GM19468 (cell line): Measurements from ENCODE around the gene CSTF3.
"Not testable (repeated sequence)": the region's sequence is repeated elsewhere in the genome, so short reads cannot be mapped to it uniquely, and the experiment has no call there.

ENCODE experiments used
- ATAC-seq: cut with Tn5 transposase; IDR thresholded peaks from one replicate; pipeline ENCODE4 v1.9.1; 2021; ENCODE audit warnings: mild to moderate bottlenecking, moderate library complexity, moderate number of reproducible peaks; ENCODE audit not compliant: unreplicated experiment; ENCODE audit errors: extremely low read depth

CSTF3 gene

DNA sequence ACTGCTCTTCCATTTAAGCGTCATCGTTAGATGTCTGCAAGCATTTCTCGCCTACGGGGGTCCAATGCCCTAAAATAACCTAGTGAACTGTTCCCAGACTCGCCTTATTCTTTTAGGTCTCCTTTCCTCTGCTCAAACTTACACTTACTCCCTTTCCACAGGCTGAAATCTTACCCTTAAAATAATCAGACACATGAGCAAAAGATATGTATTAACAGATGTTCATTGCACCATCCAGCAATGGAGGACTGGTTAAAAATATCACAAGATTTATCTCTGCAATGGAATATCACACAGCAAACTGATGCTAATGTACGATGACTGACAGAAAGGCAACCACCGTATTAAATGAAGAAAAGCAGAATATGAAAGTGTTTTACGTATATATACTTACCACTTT lies 1.6 kb upstream of the CSTF3 start:
- no peak for ATAC-seq

DNA sequence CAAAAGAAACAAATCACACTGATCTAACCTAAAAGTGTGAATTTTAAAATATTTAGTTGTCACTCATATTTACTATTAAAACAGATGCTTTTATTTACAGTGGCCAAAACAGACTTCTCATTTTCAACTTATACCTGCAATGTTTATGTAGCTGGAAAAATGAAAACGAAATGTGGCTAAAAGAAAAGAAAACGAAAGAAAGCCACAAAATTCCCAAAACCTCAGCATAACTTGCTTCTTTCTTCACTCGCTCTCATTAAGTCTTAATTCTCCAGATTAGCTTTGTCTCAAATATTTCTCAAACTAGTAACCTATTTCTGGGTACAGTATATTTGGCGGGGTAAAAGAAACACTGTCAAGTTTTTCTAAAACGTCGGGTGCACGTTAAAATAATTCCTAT lies 693 bp downstream of the CSTF3 start:
- no peak for ATAC-seq

DNA sequence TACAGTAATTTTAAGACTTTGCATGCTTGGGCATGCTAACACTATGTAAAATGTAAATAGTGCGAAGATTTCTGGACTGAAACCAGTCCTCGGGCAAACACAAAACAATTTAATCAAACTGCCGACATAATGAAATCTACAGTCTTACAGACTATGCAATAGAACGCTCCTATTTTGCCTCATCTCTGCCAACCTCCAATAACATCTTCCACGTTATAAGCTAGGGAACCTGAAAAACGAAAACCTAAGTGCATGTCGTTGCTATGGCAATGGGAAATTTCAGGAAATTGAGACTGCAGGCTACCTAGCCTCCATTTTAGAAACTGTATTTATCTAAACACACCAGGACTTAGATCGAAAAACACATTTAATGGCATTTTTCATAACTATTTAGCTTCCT lies 1.1 kb downstream of the CSTF3 start:
- ATAC-seq = no peak

DNA sequence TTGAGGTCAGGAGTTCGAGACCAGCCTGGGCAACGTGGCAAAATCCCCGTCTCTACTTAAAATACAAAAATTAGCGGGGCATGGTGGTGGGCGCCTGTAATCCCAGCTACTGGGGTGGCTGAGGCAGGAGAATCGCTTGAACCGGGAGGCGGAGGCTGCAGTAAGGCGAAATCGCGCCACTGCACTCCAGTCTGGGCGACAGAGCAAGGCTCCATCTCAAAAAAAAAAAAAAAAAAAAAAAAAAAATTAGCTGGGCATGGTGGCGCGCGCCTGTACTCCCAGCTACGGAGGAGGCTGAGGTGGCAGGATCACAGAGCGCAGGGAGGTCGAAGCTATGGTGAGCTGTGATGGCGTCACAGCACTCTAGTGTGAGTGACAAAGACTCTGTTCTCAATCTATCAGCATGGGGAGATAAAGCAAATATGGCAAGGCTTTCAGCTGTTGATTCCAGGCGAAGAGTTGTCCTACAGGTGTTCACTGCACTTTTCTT lies 1.9 kb downstream of the CSTF3 start:
- ATAC-seq = not testable (repeated sequence)

DNA sequence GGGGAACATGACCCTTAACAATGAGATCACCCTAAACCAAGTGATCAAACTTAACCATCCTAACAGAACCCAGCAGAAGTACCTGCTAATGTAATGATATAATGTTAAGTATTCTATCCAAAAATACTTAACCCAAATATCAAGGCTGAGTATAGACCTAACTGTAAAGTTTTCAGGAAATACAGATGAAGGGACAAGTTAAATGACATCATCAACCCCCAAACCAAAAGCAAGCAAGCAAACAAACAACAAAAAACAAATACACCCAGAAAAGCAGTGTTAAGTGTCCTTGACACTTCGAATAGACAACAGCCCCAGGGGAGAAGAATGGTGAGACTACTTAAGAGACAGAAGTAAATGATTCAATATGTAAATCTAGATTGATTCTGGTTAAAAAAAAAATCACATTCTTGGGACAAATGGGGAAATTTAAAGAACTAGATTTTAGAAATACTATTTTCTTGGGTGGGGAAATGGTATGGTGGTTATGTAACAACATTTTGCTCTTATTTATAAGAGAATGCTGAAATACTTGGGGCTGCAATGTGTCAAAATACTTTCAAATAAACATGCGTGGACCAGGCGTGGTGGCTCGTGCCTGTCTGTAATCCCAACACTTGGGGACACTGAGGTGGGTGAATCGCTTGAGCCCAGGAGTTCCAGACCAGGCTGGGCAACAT lies 2.5 kb downstream of the CSTF3 start:
- no peak for ATAC-seq

DNA sequence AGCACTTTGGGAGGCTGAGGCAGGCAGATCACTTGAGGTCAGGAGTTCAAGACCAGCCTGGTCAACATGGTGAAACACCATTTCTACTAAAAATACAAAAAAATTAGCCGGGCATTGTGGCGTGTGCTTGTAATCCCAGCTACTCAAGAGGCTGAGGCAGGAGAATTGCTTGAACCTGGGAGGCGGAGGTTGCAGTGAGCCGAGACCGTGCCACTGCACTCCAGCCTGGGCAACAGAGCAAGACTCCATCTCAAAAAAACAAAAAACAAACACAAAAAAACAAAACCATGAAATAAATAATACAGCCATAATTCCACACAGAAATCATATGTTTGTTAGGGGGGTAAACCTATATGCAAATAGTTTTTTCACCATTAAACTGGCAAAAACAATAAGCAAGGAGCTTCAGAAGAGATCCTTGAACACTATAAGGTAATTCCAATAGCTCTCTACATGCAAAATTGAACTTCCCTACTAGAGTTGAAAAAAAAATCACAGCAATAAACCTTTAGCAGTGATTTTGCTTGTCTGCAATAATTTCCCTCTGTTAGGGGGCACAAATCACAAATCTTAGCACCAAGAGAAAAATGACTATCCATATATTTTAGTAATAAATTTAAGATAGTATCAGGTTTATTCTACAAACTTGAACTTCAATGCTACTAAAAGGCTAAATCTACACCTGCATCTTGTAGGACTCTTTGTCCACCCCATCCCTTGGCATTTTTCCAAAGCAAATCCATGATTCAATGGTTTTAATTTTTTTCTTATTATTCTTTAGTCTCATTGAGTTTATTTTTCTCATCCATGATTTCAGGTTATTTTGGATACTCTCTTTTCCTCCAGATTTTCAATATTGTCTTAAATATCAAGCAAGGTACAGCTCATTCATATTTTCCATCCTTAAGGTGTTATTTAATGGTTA lies 3.9 kb downstream of the CSTF3 start:
- ATAC-seq = no peak

DNA sequence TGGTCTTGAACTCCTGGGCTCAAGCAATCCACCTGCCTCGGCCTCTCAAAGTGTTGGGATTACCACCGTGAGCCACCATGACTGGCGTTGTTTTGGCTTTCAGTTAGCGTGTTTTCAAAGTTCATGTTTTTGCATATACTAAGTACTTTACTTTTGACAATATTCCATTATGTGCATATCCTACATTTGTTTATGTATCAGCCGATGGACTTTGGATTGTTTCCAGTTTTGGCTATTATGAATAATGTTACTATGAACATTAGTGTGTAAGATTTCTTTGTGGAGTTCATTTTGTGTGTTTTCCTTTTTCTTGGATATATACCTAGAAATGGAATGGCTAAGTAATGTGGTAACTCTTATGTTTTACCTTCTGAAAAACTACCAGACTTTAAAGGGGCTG lies 9.9 kb downstream of the CSTF3 start:
- ATAC-seq = no peak

DNA sequence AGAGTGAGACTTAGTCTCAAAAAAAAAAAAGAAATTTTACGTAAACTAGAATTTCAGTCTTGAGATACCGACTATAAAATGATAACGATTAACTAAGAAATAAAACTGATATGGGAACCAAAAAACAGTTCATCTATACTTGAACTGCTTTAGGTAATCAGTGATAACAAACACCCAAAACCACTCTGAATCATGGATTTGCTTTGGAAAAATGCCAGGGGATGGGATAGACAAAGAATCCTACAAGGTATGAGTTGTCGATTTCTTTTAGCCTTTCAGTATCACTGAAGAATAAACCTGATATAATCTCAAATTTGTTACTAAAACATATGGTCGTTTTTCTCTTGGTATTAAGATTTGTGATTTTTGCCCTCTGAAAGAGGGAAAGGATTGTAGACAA lies 13.7 kb downstream of the CSTF3 start:
- ATAC-seq = no peak

DNA sequence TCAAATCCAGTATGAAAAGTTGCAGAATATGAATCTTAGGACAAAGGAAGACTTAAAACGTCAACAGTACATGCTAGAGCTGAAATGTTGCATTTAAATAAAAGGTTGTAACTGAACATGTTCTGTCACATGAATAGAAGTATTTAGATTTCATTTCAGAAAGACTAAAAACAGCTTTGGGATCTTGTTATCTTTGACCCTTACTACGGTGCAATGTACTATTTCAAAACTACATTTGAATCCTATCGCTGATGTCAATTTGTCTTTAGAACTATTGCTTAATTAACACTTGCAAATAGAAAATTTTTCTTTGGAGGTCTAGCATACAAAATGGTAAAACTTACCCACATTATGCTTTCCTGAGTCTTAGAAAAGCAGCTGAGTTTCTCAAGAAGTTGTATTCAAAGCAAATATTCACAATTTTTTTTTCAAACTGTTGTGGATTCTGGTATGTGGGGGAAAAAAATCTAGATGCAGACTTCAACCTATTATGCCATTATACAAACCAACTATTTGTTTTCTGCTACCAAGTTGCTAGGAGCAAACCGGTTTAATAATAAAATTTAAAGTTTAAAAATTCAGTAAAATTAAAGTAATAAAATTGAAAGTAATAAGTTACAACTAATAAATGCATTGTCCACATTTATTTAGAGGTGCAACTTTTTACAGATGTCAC lies 25.4 kb downstream of the CSTF3 start:
- no peak for ATAC-seq

DNA sequence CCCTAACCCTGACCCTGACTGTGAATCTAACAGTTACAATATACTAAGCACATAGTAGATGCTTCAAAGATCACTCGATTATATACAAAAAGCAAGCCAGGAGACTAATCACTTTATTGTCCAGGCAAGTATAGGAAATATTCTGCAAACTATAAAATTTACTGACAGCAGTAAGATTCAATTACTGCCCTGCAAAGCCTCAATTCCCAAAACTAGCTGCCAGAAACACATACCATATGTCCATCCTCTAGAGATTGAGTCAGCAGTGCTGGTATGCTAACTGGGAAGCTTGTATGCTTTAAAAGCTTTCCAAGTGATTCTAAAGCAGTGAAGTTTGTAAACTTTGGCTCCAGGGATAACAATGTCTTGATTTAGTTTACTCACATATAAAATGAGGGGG lies 26.1 kb downstream of the CSTF3 start:
- no peak for ATAC-seq

DNA sequence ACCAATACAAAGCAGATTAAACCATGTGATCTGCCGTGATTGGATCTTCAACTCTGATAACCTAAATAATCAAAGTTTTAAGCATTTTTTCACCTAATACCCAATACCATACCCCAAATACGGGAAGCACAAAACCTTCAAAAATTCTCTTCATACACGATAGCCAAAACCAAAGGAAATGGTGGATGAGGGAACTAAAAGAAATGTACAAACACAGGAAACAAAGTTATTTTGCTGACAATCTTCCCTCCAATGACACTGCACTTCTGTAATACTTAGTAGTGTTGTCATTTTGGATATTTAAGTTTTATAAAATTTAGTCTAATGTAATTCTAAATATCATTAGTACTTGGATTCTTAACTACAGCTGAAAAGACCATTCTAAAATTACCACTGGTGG lies 27.0 kb downstream of the CSTF3 start:
- ATAC-seq = no peak

DNA sequence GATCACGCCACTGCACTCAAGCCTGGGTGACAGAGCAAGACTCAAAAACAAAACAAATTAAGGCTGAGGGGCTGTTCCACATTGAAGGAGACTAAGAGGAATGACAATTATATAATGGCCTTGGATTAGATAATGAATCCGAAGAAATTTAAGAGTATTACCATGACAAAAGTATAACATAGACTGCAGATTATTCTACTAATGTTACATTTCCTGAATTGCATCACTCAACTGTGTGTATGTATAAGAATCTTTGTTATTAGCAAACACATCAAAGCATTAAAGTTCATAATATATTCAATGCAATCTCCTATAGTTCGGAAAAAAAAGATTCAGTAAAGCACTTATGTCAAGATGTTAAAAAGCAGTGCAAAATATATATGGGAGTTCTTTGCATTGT lies 27.5 kb downstream of the CSTF3 start:
- ATAC-seq = no peak

DNA sequence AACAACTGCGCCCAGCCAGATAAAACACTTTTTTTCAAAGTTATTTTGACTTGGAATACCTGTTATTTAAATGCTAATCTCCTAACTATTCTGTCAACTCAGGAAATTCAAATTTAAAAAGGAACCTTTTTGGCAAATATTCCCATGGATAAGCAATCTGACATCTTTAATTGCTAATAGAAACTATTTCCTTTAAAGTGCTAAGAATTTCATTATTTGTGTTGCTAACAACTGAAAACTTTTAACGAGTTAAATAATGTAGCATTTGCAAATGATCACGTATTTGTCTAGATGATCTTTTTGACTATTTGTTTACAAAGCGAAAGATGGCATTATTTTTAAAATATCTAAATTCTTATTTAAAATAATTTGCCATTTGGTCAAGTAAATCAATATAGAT lies 28.8 kb downstream of the CSTF3 start:
- ATAC-seq = no peak

DNA sequence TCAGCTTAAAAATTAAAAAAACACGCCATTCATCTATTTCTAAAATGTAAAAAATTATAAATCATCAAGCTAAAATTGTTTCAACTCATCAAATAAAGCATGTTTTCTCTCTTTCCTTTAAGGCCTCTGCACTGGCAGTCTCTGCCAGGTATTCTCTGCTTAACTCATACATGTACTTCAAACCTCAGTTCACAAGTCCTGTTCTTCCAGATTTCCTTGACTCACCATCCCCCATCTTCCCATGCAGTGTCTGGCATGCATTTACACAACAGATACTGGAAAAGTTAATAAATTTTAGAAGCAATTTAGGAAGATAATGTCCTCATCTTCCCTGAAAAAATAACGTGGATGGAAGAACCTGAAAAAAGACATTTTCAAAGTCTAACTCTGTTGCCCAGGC lies 32.5 kb downstream of the CSTF3 start:
- no peak for ATAC-seq

DNA sequence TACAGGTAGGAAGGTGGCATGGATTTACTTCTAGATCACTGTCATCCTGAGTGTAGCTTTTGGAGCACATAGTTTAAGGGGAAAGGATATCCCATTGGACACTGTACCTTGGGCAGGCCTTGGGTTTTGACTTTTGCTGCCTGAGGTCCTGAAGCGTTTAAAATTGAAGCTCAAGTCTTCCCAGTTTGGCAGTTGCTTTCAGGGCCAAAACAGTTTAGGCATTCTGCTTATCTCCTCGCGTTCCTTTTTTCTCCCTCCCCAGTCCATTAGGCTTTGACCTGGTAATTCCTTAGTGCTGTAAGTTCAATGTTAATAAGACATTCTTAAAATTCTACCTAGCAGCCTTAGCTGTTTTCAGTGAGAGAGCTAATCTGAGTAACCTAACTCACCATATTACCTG lies 35.7 kb downstream of the CSTF3 start:
- ATAC-seq = no peak

DNA sequence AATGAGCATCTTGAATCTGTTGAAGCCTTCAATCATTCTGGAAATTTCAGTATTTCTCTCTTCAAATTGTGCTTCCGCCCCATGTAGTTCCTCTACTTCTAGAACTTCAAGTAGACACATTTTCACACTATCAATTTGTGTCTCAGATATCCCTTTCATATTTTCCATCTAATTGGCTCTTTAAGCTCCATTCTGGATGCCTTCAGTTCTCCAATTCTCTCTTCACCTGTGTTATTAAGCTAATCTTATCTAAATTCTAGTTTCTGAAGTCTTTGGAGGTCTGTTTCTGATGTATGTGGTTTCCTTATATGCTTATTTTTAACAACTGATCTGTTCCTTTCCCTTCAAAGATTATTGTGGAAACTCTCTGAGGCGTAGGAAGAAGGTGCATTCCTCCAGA lies 36.3 kb downstream of the CSTF3 start:
- ATAC-seq = no peak

DNA sequence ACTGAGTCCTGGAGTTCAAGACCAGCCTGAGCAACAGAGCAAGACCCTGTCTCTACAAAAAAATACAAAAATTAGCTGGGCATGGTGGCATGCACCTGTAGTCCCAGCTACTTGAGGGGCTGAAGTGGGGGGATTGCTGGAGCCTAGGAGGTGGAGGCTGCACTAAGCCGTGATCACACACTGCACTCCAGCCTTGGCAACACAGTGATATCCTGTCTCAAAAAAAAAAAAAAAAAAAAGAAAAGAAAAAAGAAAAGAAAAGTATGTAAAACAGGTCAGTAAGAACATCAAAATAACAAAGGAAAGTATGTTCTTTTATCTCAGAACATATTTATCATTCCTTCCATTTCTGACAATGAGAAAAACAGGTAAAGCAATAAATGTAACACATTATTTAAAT lies 38.6 kb downstream of the CSTF3 start:
- not testable (repeated sequence) for ATAC-seq

DNA sequence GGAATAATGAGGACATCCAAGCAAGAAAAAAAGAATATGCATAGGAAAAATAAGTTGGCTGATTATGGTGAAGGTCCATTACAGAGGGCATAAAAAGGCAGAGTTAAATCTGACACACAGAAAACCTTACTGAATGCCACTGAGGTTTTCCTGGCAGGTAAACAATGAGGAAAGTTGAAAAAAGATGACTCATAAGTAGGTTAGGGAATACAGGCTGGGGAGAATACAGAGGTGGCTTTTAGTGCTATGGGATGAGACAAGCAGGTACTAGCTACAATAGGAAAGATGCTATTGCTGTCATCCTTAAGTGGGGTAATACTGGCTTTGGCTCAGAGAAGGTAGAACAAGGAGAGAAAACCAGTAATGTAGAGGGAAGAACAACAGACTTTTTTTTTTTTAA lies 44.7 kb downstream of the CSTF3 start:
- no peak for ATAC-seq

DNA sequence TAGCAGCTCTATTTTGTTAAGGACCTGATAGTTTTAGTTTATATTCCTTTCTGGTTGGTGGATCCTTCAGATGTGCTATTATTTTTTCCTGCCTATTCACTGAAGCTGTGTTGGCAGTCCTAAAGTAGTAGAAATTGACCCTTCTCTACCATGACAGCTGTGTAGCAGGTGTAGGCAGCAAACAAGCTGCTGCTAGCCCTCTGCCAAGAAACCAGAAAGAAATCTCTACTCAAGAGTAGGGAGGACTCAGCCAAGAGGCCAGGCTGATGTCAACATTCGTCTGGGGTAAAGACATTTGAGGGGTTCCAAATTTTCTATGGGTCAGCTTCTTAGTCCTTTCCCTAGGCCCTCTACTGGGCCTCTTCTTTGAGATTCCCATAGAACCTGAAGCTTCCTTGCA lies 51.2 kb downstream of the CSTF3 start:
- ATAC-seq = no peak

DNA sequence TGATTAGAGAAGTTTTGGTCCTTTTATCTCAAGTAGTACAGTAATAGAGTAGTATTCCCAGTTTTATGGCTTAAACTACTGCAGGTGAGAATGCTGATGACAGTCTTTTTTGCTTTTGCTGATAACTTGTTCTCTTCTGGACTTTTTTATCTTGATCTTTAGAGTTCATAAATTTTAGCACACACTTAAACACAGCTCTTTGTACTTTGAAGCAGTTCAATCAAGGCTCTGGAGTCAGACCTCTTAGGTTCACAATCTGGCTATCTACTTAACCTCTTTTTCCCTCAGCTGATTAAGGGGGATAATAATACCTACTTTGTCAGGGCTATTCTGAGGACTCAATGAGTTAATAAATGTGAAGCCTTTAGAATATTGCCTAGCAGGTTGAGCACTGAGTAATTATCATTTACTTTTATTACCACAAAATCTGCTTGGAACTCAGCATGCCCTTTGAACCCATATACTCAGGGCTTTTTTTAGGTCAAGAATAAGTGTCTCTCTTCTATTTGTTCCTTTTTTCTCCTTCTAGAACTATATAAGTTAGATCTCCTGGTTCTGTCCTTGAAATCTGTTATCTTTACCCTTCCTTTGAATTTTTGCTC lies 51.9 kb downstream of the CSTF3 start:
- ATAC-seq = no peak

DNA sequence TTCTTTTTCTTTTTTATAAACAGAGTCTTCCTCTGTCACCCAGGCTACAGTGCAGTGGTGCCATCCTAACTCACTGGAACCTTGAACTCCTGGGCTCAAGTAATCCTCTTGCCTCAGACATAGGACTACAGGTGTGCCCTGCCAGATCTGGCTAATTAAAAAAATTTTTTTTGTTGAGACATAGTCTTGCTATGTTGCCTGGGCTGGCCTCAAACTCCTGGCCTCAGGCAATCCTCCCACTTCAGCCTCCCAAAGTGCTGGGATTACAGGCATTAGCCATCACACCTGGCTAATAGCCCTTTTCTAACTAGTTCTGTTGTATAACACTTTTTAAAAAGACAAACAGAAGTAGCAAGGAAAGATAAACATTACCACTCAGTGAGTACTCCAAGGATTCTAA lies 57.4 kb downstream of the CSTF3 start:
- no peak for ATAC-seq
